Measurements from ENCODE around the gene LPCAT2.
A peak's percentile ranks its signal among the peaks of the same experiment; 100 is the strongest.

The LPCAT2 gene

GRCh38 chr16:55468352-55468990, 40.4 kb upstream of the LPCAT2 start:
- no peak for TF ChIP-seq CTCF (IDR thresholded peaks at IDR 0.05; ENCODE audit: low read depth, low read length, missing control alignments)
- no peak overlapping the region for H3K4me3 ChIP-seq (ENCODE audit: low read depth, low read length)
- DNase-seq (ENCODE audit: low read depth): no peak

- no peak for DNase-seq (ENCODE audit: low read depth)
- no peak overlapping the region for H3K4me3 ChIP-seq (ENCODE audit: low read depth, low read length)
- no peak for TF ChIP-seq CTCF (IDR thresholded peaks at IDR 0.05; ENCODE audit: low read depth, low read length, missing control alignments)
These were observed 38.9 kb upstream of the LPCAT2 start for GRCh38 chr16:55469821-55470532.

GRCh38 chr16:55470533-55471371, 38.1 kb upstream of the LPCAT2 start:
- TF ChIP-seq CTCF (IDR thresholded peaks at IDR 0.05; ENCODE audit: low read depth, low read length, missing control alignments): no peak
- no peak overlapping the region for H3K4me3 ChIP-seq (ENCODE audit: low read depth, low read length)
- DNase-seq (ENCODE audit: low read depth): no peak

GRCh38 chr16:55471448-55472097, 37.3 kb upstream of the LPCAT2 start:
- no peak for TF ChIP-seq CTCF (IDR thresholded peaks at IDR 0.05; ENCODE audit: low read depth, low read length, missing control alignments)
- DNase-seq (ENCODE audit: low read depth): peak; percentile 8
- no peak overlapping the region for H3K4me3 ChIP-seq (ENCODE audit: low read depth, low read length)

GRCh38 chr16:55473587-55473986, 35.3 kb upstream of the LPCAT2 start:
- TF ChIP-seq CTCF (IDR thresholded peaks at IDR 0.05; ENCODE audit: low read depth, low read length, missing control alignments): no peak
- no peak overlapping the region for H3K4me3 ChIP-seq (ENCODE audit: low read depth, low read length)
- DNase-seq (ENCODE audit: low read depth): no peak

GRCh38 chr16:55474821-55475220, 34.1 kb upstream of the LPCAT2 start:
- H3K4me3 ChIP-seq (ENCODE audit: low read depth, low read length): no peak overlapping the region
- TF ChIP-seq CTCF (IDR thresholded peaks at IDR 0.05; ENCODE audit: low read depth, low read length, missing control alignments): no peak
- DNase-seq (ENCODE audit: low read depth): no peak

All from GM12864 (cell line).